NCI-H2196 (cell line): ENCODE results near the gene ATP6V0B.

Experiments
- DNase-seq: peaks from one replicate; lab custom pipeline; 2025; ENCODE audit not compliant: unreplicated experiment; lab: John Stamatoyannopoulos, UW

ATP6V0B gene

DNA sequence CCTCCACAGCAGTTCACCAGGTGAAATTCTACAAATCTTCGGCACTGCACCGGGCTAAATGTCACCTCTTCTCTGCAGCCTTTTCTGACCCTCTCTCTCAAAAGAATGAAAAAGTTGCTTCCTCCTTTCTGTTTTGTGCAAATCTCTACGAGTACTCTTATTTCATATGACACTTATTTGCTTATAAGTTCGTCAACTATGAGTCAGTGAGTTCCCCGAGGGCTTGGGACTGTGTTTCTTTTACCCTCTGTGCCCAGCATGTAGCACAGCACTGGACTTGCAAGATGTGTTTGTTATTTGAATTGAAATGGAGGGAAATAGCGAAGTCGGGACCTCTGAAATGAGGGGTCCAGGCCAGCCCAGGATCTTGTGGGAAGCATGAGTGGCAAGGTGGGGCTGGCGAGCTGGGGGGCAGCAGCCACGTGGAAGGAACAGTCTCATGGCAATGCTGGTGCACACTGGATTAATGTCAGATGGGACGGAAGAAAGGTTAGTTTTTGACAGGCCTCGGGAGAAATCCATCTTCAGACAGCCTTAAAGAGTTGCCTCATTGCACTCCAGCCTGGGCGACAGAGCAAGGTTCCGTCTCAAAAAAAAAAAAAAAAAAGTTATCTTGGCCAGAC, 50.3 kb downstream of the ATP6V0B start:
- DNase-seq, result no peak

GRCh38 chr1:44025816-44026215, 51.1 kb downstream of the ATP6V0B start:
- no peak for DNase-seq

DNA sequence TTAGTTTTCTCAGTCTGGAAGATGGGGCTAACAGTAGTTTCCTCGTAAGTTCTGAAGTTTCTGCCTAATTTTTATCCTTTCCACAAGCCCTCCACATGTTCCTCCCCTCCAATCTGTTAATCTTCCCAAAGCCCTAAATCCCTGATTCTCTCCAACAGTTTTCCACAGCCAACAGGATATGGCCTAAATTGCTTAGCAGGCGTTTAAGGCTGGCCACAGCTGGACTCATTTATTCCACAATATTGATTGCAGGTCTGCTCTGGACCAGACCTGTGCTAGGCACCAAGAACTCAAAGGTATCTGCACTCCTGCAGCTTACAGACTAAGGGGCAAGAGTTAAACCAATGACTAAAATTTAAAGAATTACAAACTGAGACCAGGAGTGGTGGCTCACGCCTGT, 52.6 kb downstream of the ATP6V0B start:
- no peak for DNase-seq
